Omental fat pad (tissue), 4 donors: Measurements from ENCODE around the gene C4orf54. TPM values are rescaled to one million over a fixed set of nuclear protein-coding genes. Genes with fewer than 3 reads are reported as not detected.
A peak's percentile ranks its signal among the peaks of the same experiment; 100 is the strongest.

Experiments used
- ATAC-seq: fragments of 150-250 bp; one replicate; pipeline ENCODE4 v1.9.1; 2016; ENCODE audit warnings: mild to moderate bottlenecking, moderate library complexity; ENCODE audit not compliant: low FRiP score
- DNase-seq: peaks from one replicate; pipeline ENCODE4 v3.0.0-alpha.2; 2019; ENCODE audit warnings: low spot score
- CTCF ChIP-seq, 3 donors: fragments of 450-650 bp; IDR thresholded peaks; one replicate each; pipeline ENCODE4 v1.5.1; 2016 to 2017; ENCODE audit warnings: antibody characterized with exemption in 3 of 3, mild to moderate bottlenecking in 3 of 3, moderate library complexity in 2 of 3
- total RNA-seq, 4 donors: library from RNA; depleted of rRNA; stranded (reverse); fragments of >200 nt; gene quantifications; one replicate each; pipeline ENCODE4 v1.1.0, GENCODE V29; 2016

C4orf54 gene
- total RNA-seq, 4 donors from 2014 or later, result not detected

GRCh38 chr4:99614491-99614890 is 43.1 kb downstream of the C4orf54 start:
- TF ChIP-seq CTCF (IDR thresholded peaks at IDR 0.05), result no peak
- no peak for ATAC-seq
- DNase-seq, result no peak

- DNase-seq, result no peak
- no peak for ATAC-seq
- TF ChIP-seq CTCF (IDR thresholded peaks at IDR 0.05), result no peak
Measured at GRCh38 chr4:99612704-99613103, 44.9 kb downstream of the C4orf54 start.

GRCh38 chr4:99612281-99612680 is 45.3 kb downstream of the C4orf54 start:
- DNase-seq (no peak), ATAC-seq (no peak)
- no peak for TF ChIP-seq CTCF (IDR thresholded peaks at IDR 0.05)

- peak; percentile 41 for ATAC-seq
- DNase-seq, result no peak
- no peak for TF ChIP-seq CTCF (IDR thresholded peaks at IDR 0.05)
Measured at GRCh38 chr4:99610605-99611175, 46.9 kb downstream of the C4orf54 start.

- ATAC-seq (no peak), DNase-seq (no peak)
- TF ChIP-seq CTCF (IDR thresholded peaks at IDR 0.05), result no peak
Measured at GRCh38 chr4:99608417-99608816, 49.2 kb downstream of the C4orf54 start.

Other genes with a start within 250 kb of the C4orf54 start
- not detected for gene ADH7, start 222.5 kb downstream of the C4orf54 start, total RNA-seq
- not detected for gene C4orf17, start 146.8 kb downstream of the C4orf54 start, total RNA-seq
- 1 to 10 TPM; 4.6 to 7.9 (median 5.1) TPM for gene TRMT10A, start 93.8 kb downstream of the C4orf54 start, total RNA-seq
- gene MTTP, start 83.0 kb downstream of the C4orf54 start, total RNA-seq, result not detected
- gene DAPP1, start 159.0 kb upstream of the C4orf54 start, total RNA-seq, result 1 to 10 TPM; 1.6 to 6.1 (median 4.2) TPM
- 10 to 100 TPM; 41.3 to 48.9 (median 43.6) TPM for gene LAMTOR3, start 236.6 kb upstream of the C4orf54 start, total RNA-seq